Ishikawa (cell line): ENCODE data around the gene SPOCK2.

ENCODE experiments used
- CEBPB ChIP-seq: IDR thresholded peaks from 2 replicates; pipeline ENCODE4 v1.6.1; 2012
- CREB1 ChIP-seq: IDR thresholded peaks from 2 replicates; pipeline ENCODE4 v1.6.1; 2012; ENCODE audit warnings: low read depth
- EP300 ChIP-seq: IDR thresholded peaks from 2 replicates; pipeline ENCODE4 v1.6.1; 2012; ENCODE audit warnings: borderline replicate concordance
- MAX ChIP-seq: IDR thresholded peaks from 2 replicates; pipeline ENCODE4 v1.6.1; 2012
- NFIC ChIP-seq: IDR thresholded peaks from 2 replicates; pipeline ENCODE4 v1.6.1; 2012
- RAD21 ChIP-seq: IDR thresholded peaks from 2 replicates; pipeline ENCODE4 v1.6.1; 2012; ENCODE audit warnings: low read depth
- REST ChIP-seq: IDR thresholded peaks from 2 replicates; pipeline ENCODE4 v1.6.1; 2012; ENCODE audit warnings: low read depth, mild to moderate bottlenecking
- TCF12 ChIP-seq: IDR thresholded peaks from 2 replicates; pipeline ENCODE4 v1.6.1; 2012; ENCODE audit warnings: low read depth
- TEAD4 ChIP-seq: IDR thresholded peaks from 2 replicates; pipeline ENCODE4 v1.6.1; 2012
- USF1 ChIP-seq: IDR thresholded peaks from 2 replicates; pipeline ENCODE4 v1.6.1; 2012

GRCh38 chr10:72075376-72076115 lies 12.8 kb downstream of the SPOCK2 start:
- no peak for TF ChIP-seq EP300
- TF ChIP-seq TEAD4 = no peak
- no peak for TF ChIP-seq MAX
- TF ChIP-seq RAD21 = no peak
- TF ChIP-seq REST = no peak
- TF ChIP-seq USF1 = no peak
- TF ChIP-seq CEBPB = no peak
- no peak for TF ChIP-seq NFIC
- TF ChIP-seq CREB1 = no peak
- TF ChIP-seq TCF12 = no peak
